Nucleus accumbens (tissue), 56 donors: Measurements from ENCODE around the gene CD163L1.
A peak's percentile ranks its signal among the peaks of the same experiment; 100 is the strongest.
"Not testable (repeated sequence)": the region's sequence is repeated elsewhere in the genome, so short reads cannot be mapped to it uniquely, and the experiment has no call there.

Source experiments
- DNase-seq, 56 donors: peaks; one replicate each; lab custom pipeline; 2025; lab: John Stamatoyannopoulos, UW

CD163L1 gene

GRCh38 chr12:7339675-7340074 lies 104.3 kb downstream of the CD163L1 start:
- DNase-seq = no peak

GRCh38 chr12:7337790-7338189 lies 106.2 kb downstream of the CD163L1 start:
- DNase-seq = not testable (repeated sequence)

GRCh38 chr12:7327918-7328317 lies 116.0 kb downstream of the CD163L1 start:
- DNase-seq = no peak

- DNase-seq = no peak
Measured at GRCh38 chr12:7324176-7324575, 119.8 kb downstream of the CD163L1 start.

- DNase-seq = peak in 1 of 56 donors; percentile 9
Measured at GRCh38 chr12:7322599-7322998, 121.4 kb downstream of the CD163L1 start.

- DNase-seq = no peak
Measured at GRCh38 chr12:7321624-7322023, 122.3 kb downstream of the CD163L1 start.

GRCh38 chr12:7319930-7320329 lies 124.0 kb downstream of the CD163L1 start:
- DNase-seq = no peak

GRCh38 chr12:7310070-7310469 lies 133.9 kb downstream of the CD163L1 start:
- no peak for DNase-seq
